H1 (cell line): ENCODE measurements around the gene GULP1. TPM values are rescaled to one million over a fixed set of nuclear protein-coding genes. Genes with fewer than 3 reads are reported as not detected.

Experiments
- CTCF ChIA-PET: fragments of 300-600 bp; sonication (Branson Sonifier 250); formaldehyde crosslinking; loops from one replicate; lab custom pipeline; 2021; ENCODE audit not compliant: partially characterized antibody; lab: Charles Lee
- POLR2A ChIA-PET: fragments of 300-600 bp; sonication (Branson Sonifier 250); formaldehyde crosslinking; loops from one replicate; lab custom pipeline; 2021; ENCODE audit warnings: inconsistent platforms; ENCODE audit not compliant: partially characterized antibody; lab: Charles Lee
- DNase-seq, 2 experiments: peaks; one replicate each; pipeline versions ENCODE4 v3.0.0 to v3.0.0-alpha.2; 2010 to 2022; ENCODE audit warnings: low spot score in 2 of 2, low read depth in 1 of 2, mixed read lengths in 1 of 2
- FAIRE-seq: peaks from 2 replicates; lab custom pipeline; 2011; peaks lifted over from hg19 to GRCh38; lab: Jason Lieb, UNC
- H2AFZ ChIP-seq: 2 replicates; pipeline ENCODE4 v1.8.1; 2012; ENCODE audit warnings: low read length, inconsistent platforms
- H2AK5ac ChIP-seq: 2 replicates; pipeline ENCODE4 v1.6.1; 2013; ENCODE audit warnings: low read depth, low read length
- H2BK120ac ChIP-seq: replicated peaks from 2 replicates; pipeline ENCODE3; 2013; ENCODE audit warnings: low read depth, low read length, inconsistent platforms
- H2BK12ac ChIP-seq: 2 replicates; pipeline ENCODE4 v1.6.1; 2013; ENCODE audit warnings: low read depth, low read length
- H2BK15ac ChIP-seq: 2 replicates; pipeline ENCODE4 v1.6.1; 2013; ENCODE audit warnings: low read length
- H2BK20ac ChIP-seq: 2 replicates; pipeline ENCODE4 v1.6.1; 2013; ENCODE audit warnings: low read length
- H2BK5ac ChIP-seq: 2 replicates; pipeline ENCODE4 v1.6.1; 2013; ENCODE audit warnings: low read depth, low read length
- H3K14ac ChIP-seq: 2 replicates; pipeline ENCODE4 v1.6.1; 2013; ENCODE audit warnings: inconsistent platforms; ENCODE audit not compliant: insufficient read length
- H3K18ac ChIP-seq: 2 replicates; pipeline ENCODE4 v1.6.1; 2013; ENCODE audit warnings: low read length; ENCODE audit errors: extremely low read depth
- H3K23ac ChIP-seq: 2 replicates; pipeline ENCODE4 v1.6.1; 2013; ENCODE audit warnings: inconsistent platforms; ENCODE audit not compliant: insufficient read length
- H3K23me2 ChIP-seq: 2 replicates; pipeline ENCODE4 v1.6.1; 2013; ENCODE audit warnings: low read depth, low read length
- H3K27ac ChIP-seq: 2 replicates; pipeline ENCODE4 v1.6.1; 2011; ENCODE audit warnings: low read depth, low read length, inconsistent platforms
- H3K27me3 ChIP-seq, 4 experiments: replicated peaks in 1 of 4; 1 replicate in 1 of 4; 2 replicates in 3 of 4; pipeline versions ENCODE4 v1.6.1 to v1.8.1; 2011 to 2013; ENCODE audit warnings: low read length in 3 of 4, mild to moderate bottlenecking in 3 of 4, inconsistent platforms in 2 of 4, mixed read lengths in 2 of 4, moderate library complexity in 1 of 4; ENCODE audit not compliant: control insufficient read depth in 3 of 4, insufficient read depth in 3 of 4; ENCODE audit errors: extremely low read depth in 1 of 4
- H3K36me3 ChIP-seq, 4 experiments: 2 replicates each; pipeline versions ENCODE4 v1.6.1 to v1.8.1; 2011 to 2013; ENCODE audit warnings: mild to moderate bottlenecking in 4 of 4, low read length in 3 of 4, moderate library complexity in 2 of 4, control low read depth in 1 of 4, inconsistent platforms in 1 of 4; ENCODE audit not compliant: insufficient read depth in 4 of 4, control insufficient read depth in 2 of 4
- H3K4ac ChIP-seq: replicated peaks from 2 replicates; pipeline ENCODE3; 2013; ENCODE audit warnings: low read length, low read depth, mixed read lengths, inconsistent platforms; ENCODE audit not compliant: insufficient read length
- H3K4me1 ChIP-seq, 4 experiments: replicated peaks in 1 of 4; 1 replicate in 1 of 4; 2 replicates in 3 of 4; pipeline versions ENCODE4 v1.6.1 to v1.8.1; 2011 to 2013; ENCODE audit warnings: low read length in 3 of 4, inconsistent platforms in 2 of 4, mixed read lengths in 1 of 4; ENCODE audit not compliant: insufficient read depth in 4 of 4, control insufficient read depth in 3 of 4
- H3K4me2 ChIP-seq, 2 experiments: 2 replicates each; pipeline versions ENCODE4 v1.6.1 to v1.8.1; 2011 to 2013; ENCODE audit warnings: low read depth in 2 of 2, low read length in 2 of 2, control low read depth in 1 of 2, inconsistent platforms in 1 of 2, mild to moderate bottlenecking in 1 of 2; ENCODE audit not compliant: insufficient read depth in 1 of 2
- H3K4me3 ChIP-seq, 4 experiments: fragments of 200-600, 300-600 bp in 1 of 4; sonication (generic), shearing (Covaris generic), sonication (Bioruptor Twin) in 1 of 4; 2 replicates each; pipeline versions ENCODE4 v1.5.1 to v1.8.1; 2011 to 2016; ENCODE audit warnings: low read length in 4 of 4, low read depth in 3 of 4, control low read depth in 2 of 4, inconsistent platforms in 2 of 4, mild to moderate bottlenecking in 2 of 4, mixed read lengths in 1 of 4, moderate library complexity in 1 of 4; ENCODE audit not compliant: insufficient read depth in 2 of 4; ENCODE audit errors: extremely low read depth in 1 of 4
- H3K56ac ChIP-seq: replicated peaks from 2 replicates; pipeline ENCODE3; 2013; ENCODE audit warnings: low read depth, mild to moderate bottlenecking, mixed read lengths, low read length, inconsistent platforms; ENCODE audit not compliant: insufficient read length
- H3K79me1 ChIP-seq: 2 replicates; pipeline ENCODE4 v1.6.1; 2013; ENCODE audit warnings: low read depth, low read length, control low read depth
- H3K79me2 ChIP-seq, 2 experiments: 2 replicates each; pipeline versions ENCODE4 v1.6.1 to v1.8.1; 2012 to 2013; ENCODE audit warnings: low read length in 2 of 2, mild to moderate bottlenecking in 2 of 2, inconsistent platforms in 1 of 2; ENCODE audit not compliant: insufficient read depth in 2 of 2, control insufficient read depth in 1 of 2
- H3K9ac ChIP-seq, 4 experiments: replicated peaks in 1 of 4; 1 replicate in 1 of 4; 2 replicates in 3 of 4; pipeline versions ENCODE4 v1.6.1 to v1.8.1; 2011 to 2013; ENCODE audit warnings: low read depth in 3 of 4, low read length in 3 of 4, control low read depth in 2 of 4, mild to moderate bottlenecking in 2 of 4, moderate library complexity in 2 of 4, inconsistent platforms in 1 of 4; ENCODE audit errors: extremely low read depth in 1 of 4
- H3K9me3 ChIP-seq, 2 experiments: 2 replicates each; pipeline versions ENCODE4 v1.6.1 to v1.8.1; 2012 to 2013; ENCODE audit warnings: mild to moderate bottlenecking in 2 of 2, moderate library complexity in 2 of 2, control low read depth in 1 of 2, inconsistent platforms in 1 of 2, low read depth in 1 of 2, low read length in 1 of 2, mixed read lengths in 1 of 2; ENCODE audit not compliant: insufficient read depth in 2 of 2
- H4K20me1 ChIP-seq, 2 experiments: replicated peaks in 1 of 2; 2 replicates each; pipeline versions ENCODE3 to v1.8.1; 2011 to 2013; ENCODE audit warnings: inconsistent platforms in 2 of 2, low read length in 2 of 2, mild to moderate bottlenecking in 1 of 2; ENCODE audit not compliant: insufficient read depth in 2 of 2, control insufficient read depth in 1 of 2
- H4K5ac ChIP-seq: 2 replicates; pipeline ENCODE4 v1.6.1; 2013; ENCODE audit warnings: low read length, low read depth, mixed read lengths, inconsistent platforms; ENCODE audit not compliant: insufficient read length
- H4K8ac ChIP-seq: 2 replicates; pipeline ENCODE4 v1.8.0; 2013; ENCODE audit warnings: mild to moderate bottlenecking, moderate library complexity, low read length, inconsistent platforms; ENCODE audit not compliant: insufficient read depth; ENCODE audit errors: extremely low read depth
- H4K91ac ChIP-seq: replicated peaks from 2 replicates; pipeline ENCODE3; 2013; ENCODE audit warnings: low read length, mixed read lengths, inconsistent platforms; ENCODE audit not compliant: insufficient read length
- FOSL1 ChIP-seq: IDR thresholded peaks from 2 replicates; pipeline ENCODE4 v1.6.1; 2011; ENCODE audit warnings: mild to moderate bottlenecking, low read depth, low read length, moderate library complexity; ENCODE audit not compliant: insufficient read depth
- RNF2 ChIP-seq: fragments of 200-900, 300-1000 bp; sonication (generic); IDR thresholded peaks from 2 replicates; pipeline ENCODE4 v1.7.1; 2016; ENCODE audit warnings: borderline replicate concordance, low read depth, mild to moderate bottlenecking, antibody characterized with exemption, low read length; ENCODE audit not compliant: poor library complexity, severe bottlenecking; ENCODE audit errors: missing control alignments
- TCF12 ChIP-seq: IDR thresholded peaks from 2 replicates; pipeline ENCODE4 v1.6.1; 2011; ENCODE audit warnings: low read depth, mild to moderate bottlenecking, low read length
- WGBS, 2 experiments: shearing (Covaris generic) in 1 of 2; methylation state at CpG; one replicate each; pipeline versions ENCODE4 v1.1.6 to v1.1.7; 2013 to 2015; ENCODE audit warnings: low lambda C conversion rate in 2 of 2, mixed read lengths in 2 of 2, inconsistent platforms in 1 of 2, low coverage in 1 of 2, missing lambda C conversion rate in 1 of 2; ENCODE audit not compliant: insufficient replicate concordance in 2 of 2, insufficient coverage in 1 of 2, insufficient read length in 1 of 2; ENCODE audit errors: extremely low coverage in 1 of 2, missing lambda C conversion rate in 1 of 2; 5-methylcytosine and 5-hydroxymethylcytosine counted together
- polyA plus RNA-seq, 7 experiments: library from polyadenylated mRNA; depleted of rRNA in 3 of 7; stranded (reverse) in 5 of 7; unstranded in 2 of 7; fragments of >200 nt in 5 of 7; fragments of 200-250 nt in 2 of 7; gene quantifications; 1 replicate in 5 of 7; 2 replicates in 1 of 7; 4 replicates in 1 of 7; pipeline versions ENCODE4 v1.2.1 to v1.2.3, GENCODE V29; 2011 to 2013; ENCODE audit warnings: missing spikeins in 2 of 7, mixed read lengths in 2 of 7
- total RNA-seq: library from RNA; stranded (reverse); fragmentation: NEBNext Ultra II Directional; extraction: Animal tissue kit (Norgen Biotek cat#: 25700); gene quantifications from 2 replicates; pipeline ENCODE4 v1.2.1, GENCODE V29; 2021

Gene GULP1
- total and polyA plus RNA-seq, 2 of the 8 experiments (the other 6 are each of a cell fraction or from before 2014, with no cell fraction given), result 69.7 to 139 TPM

DNA sequence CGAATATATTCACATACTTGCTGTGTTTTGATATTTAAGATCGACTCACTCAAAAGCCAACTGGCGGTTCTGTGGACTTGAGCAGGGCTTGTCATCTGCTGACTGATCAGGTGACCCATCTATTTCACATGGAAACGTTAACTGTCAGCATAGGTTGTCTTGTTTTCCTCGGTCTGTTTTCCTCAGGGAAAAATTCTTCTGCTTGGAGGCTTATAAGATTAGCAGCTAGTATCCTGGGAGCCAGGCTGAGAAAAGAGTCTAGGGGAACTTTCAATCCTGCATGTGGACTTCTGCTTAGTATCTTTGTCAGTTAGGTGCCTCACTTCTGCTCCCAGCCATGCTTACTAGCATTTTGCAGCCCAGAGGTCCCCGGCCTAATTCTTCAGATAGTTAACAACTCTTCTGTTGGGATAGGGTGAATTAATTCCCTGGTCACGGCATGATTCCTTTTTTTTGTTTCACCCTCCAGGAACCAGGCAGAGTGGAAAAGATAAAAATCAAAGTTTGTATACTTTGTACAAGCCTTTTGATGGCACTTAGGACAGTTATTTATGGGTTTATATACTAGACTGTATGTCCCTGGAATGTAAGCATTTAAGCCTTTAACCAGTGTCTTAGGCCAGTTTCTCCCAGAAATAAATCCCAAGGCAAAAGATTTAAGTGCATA is 226.0 kb downstream of the GULP1 start:
- no peak overlapping the region for H3K14ac ChIP-seq
- DNase-seq, result no peak
- CTCF ChIA-PET, result interaction anchor here (0.6 kb wide), 2 partner anchors 11 to 932 kb away, joined by 3 to 4 read pairs; no protein-coding TSS in a partner anchor
- H3K4me2 ChIP-seq, result no peak overlapping the region
- H2BK20ac ChIP-seq, result no peak overlapping the region
- no peak overlapping the region for H2BK5ac ChIP-seq
- POLR2A ChIA-PET, result interaction anchor here (1.2 kb wide), 1 partner anchor 484 kb away, joined by 3 read pairs; no protein-coding TSS in a partner anchor
- no peak overlapping the region for H3K4me3 ChIP-seq
- H2AK5ac ChIP-seq, result no peak overlapping the region
- H3K9me3 ChIP-seq, result no peaks in the 10 kb centered on the region
- H3K36me3 ChIP-seq, result peaks cover 0 to 3% (median 0%) of the 10 kb centered on the region in 4 experiments; a peak in 1 of 8 replicates
- H2BK120ac ChIP-seq, result no peak overlapping the region
- peaks cover 0 to 36% of the 10 kb centered on the region in 2 experiments; a peak in 2 of 4 replicates for H3K79me2 ChIP-seq
- H3K9ac ChIP-seq, result no peak overlapping the region
- no peak overlapping the region for H4K5ac ChIP-seq
- no peak overlapping the region; the same call in 1 of the 2 replicates for H3K27ac ChIP-seq
- no peak overlapping the region for H2BK12ac ChIP-seq
- WGBS, 2 experiments, result 83% methylated on average over 7 of the region's 7 CpGs; no CpG with 5 or more reads in 1 of the 2 experiments
- TF ChIP-seq RNF2 (no peak), FOSL1 (no peak), TCF12 (no peak)
- TF ChIP-seq, all 59 proteins: peak for 0
- H2BK15ac ChIP-seq, result no peak overlapping the region
- H2AFZ ChIP-seq, result no peak overlapping the region
- H3K18ac ChIP-seq, result no peak overlapping the region
- H3K79me1 ChIP-seq, result no peaks in the 10 kb centered on the region
- peaks cover 0 to 7% (median 2%) of the 10 kb centered on the region in 4 experiments; a peak in 4 of 7 replicates for H3K4me1 ChIP-seq
- no peaks in the 10 kb centered on the region for H4K20me1 ChIP-seq
- no peaks in the 10 kb centered on the region for H3K27me3 ChIP-seq
- H3K23ac ChIP-seq, result no peak overlapping the region
- H4K91ac ChIP-seq, result no peak overlapping the region
- no peak for FAIRE-seq
- no peak overlapping the region for H3K4ac ChIP-seq
- H3K23me2 ChIP-seq, result no peaks in the 10 kb centered on the region
- H4K8ac ChIP-seq, result no peak overlapping the region
- no peak overlapping the region for H3K56ac ChIP-seq
